Activated CD8-positive, alpha-beta memory T cell treated with anti-CD3 and anti-CD28 coated beads for 36 hours (primary cell): Measurements from ENCODE around the gene CD52. TPM values are rescaled to one million over a fixed set of nuclear protein-coding genes. Genes with fewer than 3 reads are reported as not detected.

Source experiments
- CTCF ChIA-PET: fragments of 350-600 bp; sonication (Branson Sonifier 250); formaldehyde crosslinking; loops from one replicate; lab custom pipeline; 2021; ENCODE audit warnings: antibody characterized with exemption; lab: Charles Lee
- POLR2A ChIA-PET: fragments of 350-600 bp; sonication (Branson Sonifier 250); formaldehyde crosslinking; loops from one replicate; lab custom pipeline; 2021; ENCODE audit warnings: antibody characterized with exemption; lab: Charles Lee
- total RNA-seq, 2 experiments: library from RNA; stranded (reverse); gene quantifications; one replicate each; pipeline ENCODE4 v1.2.3, GENCODE V29; 2021

The CD52 gene
- 100 to 1,000 TPM; 252 to 254 TPM for total RNA-seq

- ChIA-PET POLR2A (interaction anchor here (0.9 to 5.2 kb wide), 8 partner anchors 8 to 183 kb away, joined by 3 to 57 read pairs (median 5); partner anchors contain the start of genes CEP85 and SH3BGRL3), CTCF (interaction anchor here (0.6 to 9.2 kb wide), 11 partner anchors 10 to 152 kb away, joined by 3 to 144 read pairs (median 6); partner anchors contain the start of genes CEP85 and SH3BGRL3)
These were observed at the start of gene CD52 for GRCh38 chr1:26317612-26318337. Gene CD52 (plus strand): TSS chr1:26317958. CDS start chr1:26318018, 60 bp downstream.

GRCh38 chr1:26268290-26269197 lies 49.2 kb upstream of the CD52 start:
- POLR2A ChIA-PET, result interaction anchor here (0.5 kb wide), 1 partner anchor 39 kb away, joined by 5 read pairs; no protein-coding TSS in a partner anchor
- CTCF ChIA-PET, result interaction anchor here (1.1 kb wide), 1 partner anchor 96 kb away, joined by 3 read pairs; no protein-coding TSS in a partner anchor

GRCh38 chr1:26269198-26269550 lies 48.6 kb upstream of the CD52 start:
- POLR2A ChIA-PET, result interaction anchor here (0.5 kb wide), 1 partner anchor 38 kb away, joined by 5 read pairs; no protein-coding TSS in a partner anchor
- CTCF ChIA-PET, result interaction anchor here (1.0 to 1.1 kb wide), 2 partner anchors 52 to 95 kb away, joined by 3 to 7 read pairs; no protein-coding TSS in a partner anchor

- CTCF ChIA-PET, result interaction anchor here (0.6 to 9.5 kb wide), 18 partner anchors 10 to 156 kb away, joined by 3 to 144 read pairs (median 6); partner anchors contain the start of genes CD52, CEP85 and ZNF593
These were observed 42.8 kb upstream of the CD52 start for GRCh38 chr1:26274801-26275425.

GRCh38 chr1:26275580-26276431 lies 42.0 kb upstream of the CD52 start:
- ChIA-PET CTCF (interaction anchor here (0.6 to 9.5 kb wide), 21 partner anchors 9 to 155 kb away, joined by 3 to 144 read pairs (median 8); partner anchors contain the start of genes CD52, CEP85 and ZNF593), POLR2A (interaction anchor here (0.8 to 1.0 kb wide), 3 partner anchors 9 to 45 kb away, joined by 3 to 5 read pairs (median 3); no protein-coding TSS in a partner anchor)

More at GRCh38 chr1:26274801-26275425, 42.8 kb upstream of the CD52 start:
- POLR2A ChIA-PET, result no interaction called here

GRCh38 chr1:26276432-26276838 lies 41.3 kb upstream of the CD52 start:
- ChIA-PET CTCF (interaction anchor here (0.6 to 9.5 kb wide), 17 partner anchors 9 to 770 kb away, joined by 3 to 144 read pairs (median 8); partner anchors contain the start of genes CD52, CEP85 and ZNF593), POLR2A (interaction anchor here (0.8 to 1.0 kb wide), 2 partner anchors 8 to 44 kb away, joined by 3 read pairs; no protein-coding TSS in a partner anchor)

- ChIA-PET POLR2A (interaction anchor here (1.2 kb wide), 1 partner anchor 41 kb away, joined by 4 read pairs; no protein-coding TSS in a partner anchor), CTCF (interaction anchor here (0.6 to 9.5 kb wide), 13 partner anchors 8 to 140 kb away, joined by 3 to 144 read pairs (median 6); partner anchors contain the start of genes CD52, CEP85 and UBXN11)
These were observed 40.5 kb upstream of the CD52 start for GRCh38 chr1:26277261-26277661.

GRCh38 chr1:26277719-26278118 lies 40.0 kb upstream of the CD52 start:
- ChIA-PET POLR2A (interaction anchor here (1.2 kb wide), 1 partner anchor 41 kb away, joined by 4 read pairs; no protein-coding TSS in a partner anchor), CTCF (interaction anchor here (0.6 to 9.5 kb wide), 10 partner anchors 8 to 139 kb away, joined by 3 to 144 read pairs (median 7); partner anchors contain the start of genes CD52 and UBXN11)

GRCh38 chr1:26278303-26278702 lies 39.5 kb upstream of the CD52 start:
- CTCF ChIA-PET, result interaction anchor here (0.9 to 9.5 kb wide), 4 partner anchors 10 to 86 kb away, joined by 3 to 144 read pairs (median 11); partner anchors contain the start of genes CD52 and UBXN11
- POLR2A ChIA-PET, result interaction anchor here (1.2 kb wide), 1 partner anchor 40 kb away, joined by 4 read pairs; no protein-coding TSS in a partner anchor

- ChIA-PET POLR2A (interaction anchor here (2.3 to 2.6 kb wide), 2 partner anchors 10 to 40 kb away, joined by 14 to 17 read pairs; partner anchors contain the start of gene CD52), CTCF (interaction anchor here (0.9 to 9.5 kb wide), 6 partner anchors 10 to 154 kb away, joined by 3 to 144 read pairs (median 11); partner anchors contain the start of genes CD52, DHDDS and UBXN11)
These were observed 38.9 kb upstream of the CD52 start for GRCh38 chr1:26278724-26279455.

GRCh38 chr1:26279456-26280332 lies 38.1 kb upstream of the CD52 start, which contains the start of gene SH3BGRL3:
Gene SH3BGRL3 (plus strand): TSS chr1:26280086. CDS start chr1:26280156, 70 bp downstream.
- ChIA-PET CTCF (interaction anchor here (0.9 to 9.5 kb wide), 6 partner anchors 9 to 153 kb away, joined by 3 to 144 read pairs (median 9); partner anchors contain the start of genes CD52, DHDDS and UBXN11), POLR2A (interaction anchor here (0.6 to 2.6 kb wide), 3 partner anchors 9 to 261 kb away, joined by 4 to 17 read pairs (median 14); partner anchors contain the start of gene CD52)

- ChIA-PET CTCF (interaction anchor here (0.7 to 9.5 kb wide), 5 partner anchors 8 to 40 kb away, joined by 3 to 144 read pairs (median 14); partner anchors contain the start of genes CD52 and UBXN11), POLR2A (interaction anchor here (0.6 to 2.6 kb wide), 3 partner anchors 9 to 260 kb away, joined by 4 to 17 read pairs (median 14); partner anchors contain the start of gene CD52)
These were observed 37.3 kb upstream of the CD52 start for GRCh38 chr1:26280333-26281042.

GRCh38 chr1:26281091-26281958 lies 36.4 kb upstream of the CD52 start:
- ChIA-PET CTCF (interaction anchor here (0.6 to 9.5 kb wide), 4 partner anchors 8 to 195 kb away, joined by 3 to 144 read pairs (median 4); partner anchors contain the start of gene CD52), POLR2A (interaction anchor here (1.1 to 2.6 kb wide), 3 partner anchors 8 to 38 kb away, joined by 5 to 17 read pairs (median 14); partner anchors contain the start of gene CD52)
